ENCODE results near the gene CDS2.

DNA sequence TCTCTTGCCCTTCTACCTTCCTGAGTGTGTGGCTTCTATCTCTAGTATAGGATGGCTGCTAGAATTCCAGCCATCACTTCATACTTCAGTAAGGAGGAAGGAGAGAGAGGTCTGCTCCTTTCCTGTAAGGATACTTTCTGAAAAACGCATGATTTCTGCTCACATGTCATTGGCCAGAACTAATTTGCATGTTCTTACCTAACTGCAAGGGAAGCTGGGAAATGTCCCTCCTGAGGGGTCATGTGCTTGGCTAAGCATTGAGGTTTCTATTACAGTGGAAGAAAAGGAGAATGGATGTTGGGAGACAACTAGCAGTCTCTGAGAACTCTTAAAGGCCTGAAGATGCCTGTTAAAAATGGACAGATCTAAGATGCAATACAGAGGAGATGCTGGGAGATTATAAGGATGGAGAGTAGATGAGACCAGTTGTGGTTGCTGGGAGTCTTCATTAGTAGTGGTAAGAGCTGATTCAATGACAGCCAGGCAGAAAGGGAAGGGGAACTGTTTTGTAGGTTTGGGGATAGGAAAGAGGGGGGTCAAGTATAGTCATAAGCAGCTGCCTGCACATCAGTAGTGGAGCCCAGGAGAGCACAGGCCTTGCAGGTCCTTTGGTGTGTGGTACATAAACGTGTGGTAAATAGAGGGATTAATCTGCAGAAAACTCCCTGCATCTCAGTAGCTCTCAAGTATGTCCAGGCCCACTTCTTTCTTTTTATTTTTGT, 20.2 kb downstream of the CDS2 start:
- TF ChIP-seq, protein P1, sequence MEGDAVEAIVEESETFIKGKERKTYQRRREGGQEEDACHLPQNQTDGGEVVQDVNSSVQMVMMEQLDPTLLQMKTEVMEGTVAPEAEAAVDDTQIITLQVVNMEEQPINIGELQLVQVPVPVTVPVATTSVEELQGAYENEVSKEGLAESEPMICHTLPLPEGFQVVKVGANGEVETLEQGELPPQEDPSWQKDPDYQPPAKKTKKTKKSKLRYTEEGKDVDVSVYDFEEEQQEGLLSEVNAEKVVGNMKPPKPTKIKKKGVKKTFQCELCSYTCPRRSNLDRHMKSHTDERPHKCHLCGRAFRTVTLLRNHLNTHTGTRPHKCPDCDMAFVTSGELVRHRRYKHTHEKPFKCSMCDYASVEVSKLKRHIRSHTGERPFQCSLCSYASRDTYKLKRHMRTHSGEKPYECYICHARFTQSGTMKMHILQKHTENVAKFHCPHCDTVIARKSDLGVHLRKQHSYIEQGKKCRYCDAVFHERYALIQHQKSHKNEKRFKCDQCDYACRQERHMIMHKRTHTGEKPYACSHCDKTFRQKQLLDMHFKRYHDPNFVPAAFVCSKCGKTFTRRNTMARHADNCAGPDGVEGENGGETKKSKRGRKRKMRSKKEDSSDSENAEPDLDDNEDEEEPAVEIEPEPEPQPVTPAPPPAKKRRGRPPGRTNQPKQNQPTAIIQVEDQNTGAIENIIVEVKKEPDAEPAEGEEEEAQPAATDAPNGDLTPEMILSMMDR (IDR thresholded peaks at IDR 0.05), result no peak
- no peak for TF ChIP-seq EP300 (IDR thresholded peaks at IDR 0.05)
- no peak for TF ChIP-seq POLR2A (IDR thresholded peaks at IDR 0.05)

All from ovary (tissue), 3 donors.